H1 (cell line): Measurements from ENCODE around the gene WDR76. TPM values are rescaled to one million over a fixed set of nuclear protein-coding genes. Genes with fewer than 3 reads are reported as not detected.
"Not testable (repeated sequence)": the region's sequence is repeated elsewhere in the genome, so short reads cannot be mapped to it uniquely, and the experiment has no call there.

Experiments
- CTCF ChIA-PET: fragments of 300-600 bp; sonication (Branson Sonifier 250); formaldehyde crosslinking; loops from one replicate; lab custom pipeline; 2021; ENCODE audit not compliant: partially characterized antibody; lab: Charles Lee
- POLR2A ChIA-PET: fragments of 300-600 bp; sonication (Branson Sonifier 250); formaldehyde crosslinking; loops from one replicate; lab custom pipeline; 2021; ENCODE audit warnings: inconsistent platforms; ENCODE audit not compliant: partially characterized antibody; lab: Charles Lee
- DNase-seq, 2 experiments: peaks; one replicate each; pipeline versions ENCODE4 v3.0.0 to v3.0.0-alpha.2; 2010 to 2022; ENCODE audit warnings: low spot score in 2 of 2, low read depth in 1 of 2, mixed read lengths in 1 of 2
- FAIRE-seq: peaks from 2 replicates; lab custom pipeline; 2011; peaks lifted over from hg19 to GRCh38; lab: Jason Lieb, UNC
- H2AFZ ChIP-seq: 2 replicates; pipeline ENCODE4 v1.8.1; 2012; ENCODE audit warnings: low read length, inconsistent platforms
- H2AK5ac ChIP-seq: 2 replicates; pipeline ENCODE4 v1.6.1; 2013; ENCODE audit warnings: low read depth, low read length
- H2BK120ac ChIP-seq: replicated peaks from 2 replicates; pipeline ENCODE3; 2013; ENCODE audit warnings: low read depth, low read length, inconsistent platforms
- H2BK12ac ChIP-seq: 2 replicates; pipeline ENCODE4 v1.6.1; 2013; ENCODE audit warnings: low read depth, low read length
- H2BK15ac ChIP-seq: 2 replicates; pipeline ENCODE4 v1.6.1; 2013; ENCODE audit warnings: low read length
- H2BK20ac ChIP-seq: 2 replicates; pipeline ENCODE4 v1.6.1; 2013; ENCODE audit warnings: low read length
- H2BK5ac ChIP-seq: 2 replicates; pipeline ENCODE4 v1.6.1; 2013; ENCODE audit warnings: low read depth, low read length
- H3K14ac ChIP-seq: 2 replicates; pipeline ENCODE4 v1.6.1; 2013; ENCODE audit warnings: inconsistent platforms; ENCODE audit not compliant: insufficient read length
- H3K18ac ChIP-seq: 2 replicates; pipeline ENCODE4 v1.6.1; 2013; ENCODE audit warnings: low read length; ENCODE audit errors: extremely low read depth
- H3K23ac ChIP-seq: 2 replicates; pipeline ENCODE4 v1.6.1; 2013; ENCODE audit warnings: inconsistent platforms; ENCODE audit not compliant: insufficient read length
- H3K23me2 ChIP-seq: 2 replicates; pipeline ENCODE4 v1.6.1; 2013; ENCODE audit warnings: low read depth, low read length
- H3K27ac ChIP-seq: 2 replicates; pipeline ENCODE4 v1.6.1; 2011; ENCODE audit warnings: low read depth, low read length, inconsistent platforms
- H3K27me3 ChIP-seq, 4 experiments: replicated peaks in 1 of 4; 1 replicate in 1 of 4; 2 replicates in 3 of 4; pipeline versions ENCODE4 v1.6.1 to v1.8.1; 2011 to 2013; ENCODE audit warnings: low read length in 3 of 4, mild to moderate bottlenecking in 3 of 4, inconsistent platforms in 2 of 4, mixed read lengths in 2 of 4, moderate library complexity in 1 of 4; ENCODE audit not compliant: control insufficient read depth in 3 of 4, insufficient read depth in 3 of 4; ENCODE audit errors: extremely low read depth in 1 of 4
- H3K36me3 ChIP-seq, 4 experiments: 2 replicates each; pipeline versions ENCODE4 v1.6.1 to v1.8.1; 2011 to 2013; ENCODE audit warnings: mild to moderate bottlenecking in 4 of 4, low read length in 3 of 4, moderate library complexity in 2 of 4, control low read depth in 1 of 4, inconsistent platforms in 1 of 4; ENCODE audit not compliant: insufficient read depth in 4 of 4, control insufficient read depth in 2 of 4
- H3K4ac ChIP-seq: replicated peaks from 2 replicates; pipeline ENCODE3; 2013; ENCODE audit warnings: low read length, low read depth, mixed read lengths, inconsistent platforms; ENCODE audit not compliant: insufficient read length
- H3K4me1 ChIP-seq, 4 experiments: replicated peaks in 1 of 4; 1 replicate in 1 of 4; 2 replicates in 3 of 4; pipeline versions ENCODE4 v1.6.1 to v1.8.1; 2011 to 2013; ENCODE audit warnings: low read length in 3 of 4, inconsistent platforms in 2 of 4, mixed read lengths in 1 of 4; ENCODE audit not compliant: insufficient read depth in 4 of 4, control insufficient read depth in 3 of 4
- H3K4me2 ChIP-seq, 2 experiments: 2 replicates each; pipeline versions ENCODE4 v1.6.1 to v1.8.1; 2011 to 2013; ENCODE audit warnings: low read depth in 2 of 2, low read length in 2 of 2, control low read depth in 1 of 2, inconsistent platforms in 1 of 2, mild to moderate bottlenecking in 1 of 2; ENCODE audit not compliant: insufficient read depth in 1 of 2
- H3K4me3 ChIP-seq, 4 experiments: fragments of 200-600, 300-600 bp in 1 of 4; sonication (generic), shearing (Covaris generic), sonication (Bioruptor Twin) in 1 of 4; 2 replicates each; pipeline versions ENCODE4 v1.5.1 to v1.8.1; 2011 to 2016; ENCODE audit warnings: low read length in 4 of 4, low read depth in 3 of 4, control low read depth in 2 of 4, inconsistent platforms in 2 of 4, mild to moderate bottlenecking in 2 of 4, mixed read lengths in 1 of 4, moderate library complexity in 1 of 4; ENCODE audit not compliant: insufficient read depth in 2 of 4; ENCODE audit errors: extremely low read depth in 1 of 4
- H3K56ac ChIP-seq: replicated peaks from 2 replicates; pipeline ENCODE3; 2013; ENCODE audit warnings: low read depth, mild to moderate bottlenecking, mixed read lengths, low read length, inconsistent platforms; ENCODE audit not compliant: insufficient read length
- H3K79me1 ChIP-seq: 2 replicates; pipeline ENCODE4 v1.6.1; 2013; ENCODE audit warnings: low read depth, low read length, control low read depth
- H3K79me2 ChIP-seq, 2 experiments: 2 replicates each; pipeline versions ENCODE4 v1.6.1 to v1.8.1; 2012 to 2013; ENCODE audit warnings: low read length in 2 of 2, mild to moderate bottlenecking in 2 of 2, inconsistent platforms in 1 of 2; ENCODE audit not compliant: insufficient read depth in 2 of 2, control insufficient read depth in 1 of 2
- H3K9ac ChIP-seq, 4 experiments: replicated peaks in 1 of 4; 1 replicate in 1 of 4; 2 replicates in 3 of 4; pipeline versions ENCODE4 v1.6.1 to v1.8.1; 2011 to 2013; ENCODE audit warnings: low read depth in 3 of 4, low read length in 3 of 4, control low read depth in 2 of 4, mild to moderate bottlenecking in 2 of 4, moderate library complexity in 2 of 4, inconsistent platforms in 1 of 4; ENCODE audit errors: extremely low read depth in 1 of 4
- H3K9me3 ChIP-seq, 2 experiments: 2 replicates each; pipeline versions ENCODE4 v1.6.1 to v1.8.1; 2012 to 2013; ENCODE audit warnings: mild to moderate bottlenecking in 2 of 2, moderate library complexity in 2 of 2, control low read depth in 1 of 2, inconsistent platforms in 1 of 2, low read depth in 1 of 2, low read length in 1 of 2, mixed read lengths in 1 of 2; ENCODE audit not compliant: insufficient read depth in 2 of 2
- H4K20me1 ChIP-seq, 2 experiments: replicated peaks in 1 of 2; 2 replicates each; pipeline versions ENCODE3 to v1.8.1; 2011 to 2013; ENCODE audit warnings: inconsistent platforms in 2 of 2, low read length in 2 of 2, mild to moderate bottlenecking in 1 of 2; ENCODE audit not compliant: insufficient read depth in 2 of 2, control insufficient read depth in 1 of 2
- H4K5ac ChIP-seq: 2 replicates; pipeline ENCODE4 v1.6.1; 2013; ENCODE audit warnings: low read length, low read depth, mixed read lengths, inconsistent platforms; ENCODE audit not compliant: insufficient read length
- H4K8ac ChIP-seq: 2 replicates; pipeline ENCODE4 v1.8.0; 2013; ENCODE audit warnings: mild to moderate bottlenecking, moderate library complexity, low read length, inconsistent platforms; ENCODE audit not compliant: insufficient read depth; ENCODE audit errors: extremely low read depth
- H4K91ac ChIP-seq: replicated peaks from 2 replicates; pipeline ENCODE3; 2013; ENCODE audit warnings: low read length, mixed read lengths, inconsistent platforms; ENCODE audit not compliant: insufficient read length
- WGBS, 2 experiments: shearing (Covaris generic) in 1 of 2; methylation state at CpG; one replicate each; pipeline versions ENCODE4 v1.1.6 to v1.1.7; 2013 to 2015; ENCODE audit warnings: low lambda C conversion rate in 2 of 2, mixed read lengths in 2 of 2, inconsistent platforms in 1 of 2, low coverage in 1 of 2, missing lambda C conversion rate in 1 of 2; ENCODE audit not compliant: insufficient replicate concordance in 2 of 2, insufficient coverage in 1 of 2, insufficient read length in 1 of 2; ENCODE audit errors: extremely low coverage in 1 of 2, missing lambda C conversion rate in 1 of 2; 5-methylcytosine and 5-hydroxymethylcytosine counted together
- polyA plus RNA-seq, 7 experiments: library from polyadenylated mRNA; depleted of rRNA in 3 of 7; stranded (reverse) in 5 of 7; unstranded in 2 of 7; fragments of >200 nt in 5 of 7; fragments of 200-250 nt in 2 of 7; gene quantifications; 1 replicate in 5 of 7; 2 replicates in 1 of 7; 4 replicates in 1 of 7; pipeline versions ENCODE4 v1.2.1 to v1.2.3, GENCODE V29; 2011 to 2013; ENCODE audit warnings: missing spikeins in 2 of 7, mixed read lengths in 2 of 7
- total RNA-seq: library from RNA; stranded (reverse); fragmentation: NEBNext Ultra II Directional; extraction: Animal tissue kit (Norgen Biotek cat#: 25700); gene quantifications from 2 replicates; pipeline ENCODE4 v1.2.1, GENCODE V29; 2021

WDR76 gene
- total and polyA plus RNA-seq, 2 of the 8 experiments (the other 6 are each of a cell fraction or from before 2014, with no cell fraction given) = 4.1 to 18.9 TPM

DNA sequence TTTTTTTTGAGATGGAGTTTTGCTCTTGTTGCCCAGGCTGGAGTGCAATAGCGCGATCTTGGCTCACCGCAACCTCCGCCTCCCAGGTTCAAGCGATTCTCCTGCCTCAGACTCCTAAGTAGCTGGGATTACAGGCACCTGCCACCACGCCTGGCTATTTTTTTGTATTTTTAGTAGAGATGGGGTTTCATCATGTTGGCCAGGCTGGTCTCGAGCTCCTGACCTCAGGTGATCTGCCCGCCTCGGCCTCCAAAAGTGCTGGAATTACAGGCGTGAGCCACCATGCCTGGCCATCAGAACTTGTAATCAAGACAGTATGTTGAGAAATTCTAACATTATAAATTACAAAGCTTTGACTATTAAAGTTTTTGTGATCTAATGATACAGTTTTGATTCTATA is 39.8 kb downstream of the WDR76 start:
- H3K79me1 ChIP-seq, H2BK120ac ChIP-seq, H3K4ac ChIP-seq, FAIRE-seq, H3K18ac ChIP-seq, H3K14ac ChIP-seq, H3K4me3 ChIP-seq, H2AFZ ChIP-seq, H2BK15ac ChIP-seq, H3K23ac ChIP-seq, H3K23me2 ChIP-seq, H4K20me1 ChIP-seq, H3K4me1 ChIP-seq, POLR2A ChIA-PET, DNase-seq, H3K79me2 ChIP-seq, H2BK12ac ChIP-seq, H3K27ac ChIP-seq, H4K91ac ChIP-seq, H4K5ac ChIP-seq, H2BK20ac ChIP-seq, H3K4me2 ChIP-seq, H2AK5ac ChIP-seq, H4K8ac ChIP-seq, H3K9me3 ChIP-seq, H3K9ac ChIP-seq, H3K56ac ChIP-seq, H3K27me3 ChIP-seq, H2BK5ac ChIP-seq: not testable (repeated sequence)
- 98% methylated on average over 8 of the region's 10 CpGs; no CpG with 5 or more reads in 1 of the 2 experiments for WGBS, 2 experiments
- peaks cover 0 to 14% (median 3%) of the 10 kb centered on the region in 4 experiments; a peak in 4 of 8 replicates for H3K36me3 ChIP-seq
- CTCF ChIA-PET = interaction anchor here (4.2 kb wide), 1 partner anchor 15 kb away, joined by 22 read pairs; no protein-coding TSS in a partner anchor
